Stimulated activated CD4-positive, alpha-beta T cell treated with anti-CD3 and anti-CD28 coated beads, Interleukin-2, amount 100 ng/mL, for 24 hours (primary cell): ENCODE measurements around the gene MRPL21.
"Not testable (repeated sequence)": the region's sequence is repeated elsewhere in the genome, so short reads cannot be mapped to it uniquely, and the experiment has no call there.

ENCODE experiments used
- DNase-seq, 2 donors: peaks; one replicate each; pipeline ENCODE4 v3.0.0-alpha.2; 2020

Gene MRPL21

GRCh38 chr11:68905421-68906360 is 2.1 kb upstream of the MRPL21 start:
- DNase-seq: no peak

DNA sequence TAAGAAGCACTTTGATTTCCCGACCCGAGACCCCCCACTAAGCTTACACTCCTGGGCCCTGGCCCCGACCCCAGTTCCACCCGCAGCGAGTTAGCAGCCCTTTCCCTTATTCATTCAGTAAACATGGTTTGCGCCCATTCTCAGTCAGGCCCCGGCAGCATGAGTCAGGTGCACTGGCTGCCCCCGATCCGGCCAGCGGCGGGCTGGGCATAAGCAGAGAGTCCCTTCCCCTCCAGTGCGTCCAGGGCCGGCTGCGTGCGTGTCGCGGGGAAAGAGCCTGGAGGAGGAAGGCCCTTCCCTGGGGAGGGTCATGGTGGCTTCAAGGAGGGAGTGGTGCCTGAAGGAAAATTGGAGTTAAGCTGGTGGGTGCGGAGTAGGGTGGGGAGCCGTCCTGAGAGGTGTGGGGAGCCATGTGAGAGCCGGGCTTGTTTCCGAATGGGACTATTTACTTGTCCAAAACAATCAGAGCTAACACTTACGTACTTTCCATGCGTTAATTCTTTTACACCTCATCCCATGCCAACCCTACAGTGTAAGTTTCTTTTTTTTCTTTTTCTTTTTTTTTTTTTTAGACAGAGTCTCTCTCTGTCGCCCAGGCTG is 716 bp upstream of the MRPL21 start:
- peak; percentile 37 to 41 for DNase-seq

DNA sequence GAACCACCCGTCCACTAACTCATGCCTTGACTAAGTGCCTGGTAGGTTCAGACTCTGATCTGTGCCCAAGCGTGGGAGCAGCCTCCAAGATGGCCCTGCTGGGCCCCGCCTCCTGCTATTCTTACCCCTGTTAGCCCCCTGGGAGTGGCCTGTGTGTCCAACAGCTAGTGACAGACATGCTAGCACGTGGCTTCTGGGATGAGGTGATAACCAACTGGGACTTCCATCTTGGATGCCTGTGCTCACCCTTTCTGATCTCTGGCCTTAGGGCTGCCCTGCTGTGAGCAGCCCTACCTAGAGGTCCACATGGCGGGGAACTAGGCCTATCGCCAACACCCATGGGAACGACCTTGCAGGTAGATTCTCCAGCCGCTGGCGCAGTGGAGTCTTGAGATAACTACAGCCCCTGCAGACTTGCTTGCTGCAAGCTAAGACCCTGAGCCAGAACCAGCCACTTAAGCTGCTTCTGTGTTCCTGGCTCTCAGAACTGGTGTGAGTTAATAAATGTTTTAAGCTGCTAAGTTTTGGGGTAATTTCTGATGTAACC is 2.7 kb downstream of the MRPL21 start:
- DNase-seq: no peak

DNA sequence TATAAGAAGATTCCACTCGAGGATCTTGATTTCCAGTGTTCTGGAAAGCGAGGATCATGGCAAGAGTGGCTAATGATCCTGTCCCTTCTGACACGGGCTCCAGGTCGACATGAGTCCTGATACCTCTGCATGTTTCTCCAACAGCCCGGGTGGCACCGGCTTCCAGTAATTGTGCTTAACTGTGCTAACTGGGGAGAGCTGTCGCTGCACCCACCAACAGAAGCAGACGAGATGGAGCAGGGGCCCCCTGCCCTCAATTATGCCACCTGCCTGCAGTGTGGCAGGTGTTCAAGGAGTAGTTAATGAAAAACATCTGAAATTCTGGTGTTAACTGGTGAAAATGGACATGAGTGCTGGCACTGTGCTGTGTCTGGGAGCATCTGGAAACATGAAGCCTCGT is 6.2 kb downstream of the MRPL21 start:
- no peak for DNase-seq

DNA sequence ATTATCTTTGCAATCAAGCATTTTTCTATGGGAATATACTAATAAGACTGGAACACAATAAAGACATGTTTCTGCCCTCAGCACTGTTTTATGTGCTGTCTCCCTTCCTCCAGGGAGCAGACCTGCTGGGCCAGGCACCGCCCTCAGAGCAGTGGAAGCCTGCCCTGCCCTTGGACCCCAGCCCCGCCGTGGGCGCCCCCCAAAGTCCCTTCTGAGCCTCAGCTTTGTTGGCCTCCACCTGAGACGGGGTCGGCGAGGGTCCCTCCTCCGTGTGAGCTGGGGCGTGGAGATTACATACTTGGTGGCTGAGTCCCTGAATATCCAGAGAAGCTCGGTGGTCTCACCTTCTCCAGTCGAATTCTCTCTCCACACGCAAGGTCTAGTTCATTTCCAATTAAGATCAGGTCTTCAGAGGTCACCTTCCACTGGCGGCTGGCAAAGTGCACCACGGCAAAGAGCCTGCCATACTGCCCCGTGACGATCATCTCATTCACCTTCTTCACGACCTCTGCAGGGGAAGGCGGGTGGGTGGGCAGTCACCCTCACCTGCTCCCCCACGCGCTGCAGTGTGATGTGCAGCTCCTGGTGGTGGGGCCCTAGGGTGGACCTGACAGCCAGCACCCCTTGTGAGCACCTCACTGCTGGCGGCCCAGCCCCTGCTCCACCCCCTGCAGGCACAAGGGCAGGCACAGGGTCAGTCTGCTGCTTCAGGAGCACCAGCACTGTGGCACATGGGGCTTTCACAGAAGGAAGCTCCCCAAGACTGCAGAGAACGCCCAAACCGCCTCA is 7.3 kb downstream of the MRPL21 start:
- DNase-seq: no peak

DNA sequence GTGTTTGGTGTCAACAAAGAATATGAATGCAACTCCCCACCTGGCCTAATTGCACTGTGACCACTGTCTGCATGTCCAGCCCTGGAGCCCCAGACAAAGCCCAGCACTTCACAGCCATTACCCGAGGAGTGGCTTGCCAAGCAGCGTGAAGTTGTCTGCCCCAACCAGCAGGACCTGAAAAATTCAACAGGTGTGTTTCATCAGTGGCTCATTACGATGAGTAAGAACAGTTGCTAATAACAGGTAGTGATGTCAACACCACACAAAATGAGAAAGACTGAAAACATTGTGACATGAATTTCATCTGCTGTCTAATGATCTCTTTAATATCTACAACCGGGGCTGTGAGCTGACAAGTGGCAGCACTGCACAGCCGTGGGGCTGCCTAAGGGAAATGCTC is 10.3 kb downstream of the MRPL21 start:
- DNase-seq: no peak

DNA sequence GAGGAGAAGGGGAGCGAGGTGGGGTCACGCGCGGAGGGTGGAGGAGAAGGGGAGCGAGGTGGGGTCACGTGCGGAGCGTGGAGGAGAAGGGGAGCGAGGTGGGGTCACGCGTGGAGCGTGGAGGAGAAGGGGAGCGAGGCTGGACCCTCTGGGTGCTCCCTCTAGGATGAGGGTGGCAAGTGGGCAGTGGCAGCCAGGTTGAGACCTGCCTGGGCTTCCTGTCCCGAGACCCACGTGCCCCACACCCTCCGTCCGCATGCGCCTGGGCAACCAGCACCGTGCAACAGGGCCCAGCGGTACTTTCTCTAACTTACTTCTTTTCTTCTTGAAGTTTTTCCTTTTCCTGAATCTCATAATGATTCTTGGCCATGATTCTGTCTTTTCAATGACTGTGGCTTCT is 11.1 kb downstream of the MRPL21 start:
- DNase-seq: no peak

DNA sequence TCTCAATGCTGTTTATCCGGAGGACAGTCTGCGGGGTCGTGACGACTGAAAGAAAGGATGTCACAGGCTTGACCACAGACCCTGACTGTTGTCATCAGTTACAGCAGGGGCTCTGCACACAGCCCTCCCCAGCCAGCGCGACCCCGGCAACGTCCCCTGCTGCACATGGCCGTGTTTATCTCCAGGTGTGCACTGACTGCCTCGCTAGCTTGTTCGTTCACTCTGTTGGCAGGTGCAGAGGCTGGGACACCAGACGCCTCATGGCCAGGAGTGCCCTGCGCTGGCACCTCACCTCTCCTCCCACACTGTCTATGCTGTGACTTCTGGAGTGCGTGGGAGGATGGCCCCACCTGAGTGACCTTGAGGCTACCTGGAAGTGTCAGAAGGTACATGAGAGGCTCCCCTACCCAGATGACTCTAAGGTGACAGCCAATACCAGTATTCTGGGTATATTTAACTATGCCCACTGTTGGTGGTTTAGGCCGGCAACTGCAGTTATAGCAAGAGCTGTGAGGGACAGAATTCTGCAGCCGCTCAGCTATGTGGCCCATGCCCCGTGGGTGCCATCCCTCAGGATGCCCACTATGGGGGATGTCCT is 12.2 kb downstream of the MRPL21 start:
- no peak for DNase-seq

DNA sequence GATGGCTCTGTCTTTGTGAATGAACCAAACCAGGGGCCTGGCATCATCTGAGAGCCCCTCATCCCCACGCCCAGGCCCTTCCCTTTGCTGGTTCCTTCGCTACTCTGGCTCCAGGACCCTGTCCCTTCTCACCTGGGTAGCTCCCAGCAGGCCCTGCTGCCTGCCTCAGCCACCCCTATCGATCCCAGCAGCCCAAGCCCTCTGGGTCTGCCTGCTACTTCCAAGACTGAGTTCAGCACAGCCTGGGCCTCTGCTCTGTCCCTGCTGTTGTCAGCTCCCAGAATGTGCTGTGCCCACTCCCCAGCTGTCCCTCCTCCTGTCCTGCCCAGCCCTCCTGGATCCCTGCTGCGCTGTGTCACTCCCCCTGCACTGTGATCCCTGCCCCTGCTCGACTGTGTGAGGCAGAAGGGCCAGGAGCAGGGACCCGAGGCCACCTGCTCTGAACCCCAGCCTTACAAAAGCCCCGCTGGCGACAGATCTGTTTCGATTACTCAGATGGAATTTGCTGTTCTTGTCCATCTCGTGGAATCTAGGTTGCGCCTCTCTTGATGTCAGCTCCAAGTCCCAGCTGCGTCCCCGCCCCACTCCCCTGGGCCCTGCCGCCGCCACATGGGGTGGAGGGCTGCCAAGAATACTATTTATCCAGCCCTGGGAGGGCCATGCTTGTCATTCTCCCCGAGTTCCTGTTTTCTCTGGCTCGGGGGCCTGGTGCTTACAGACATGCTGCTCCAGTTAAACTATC is 13.0 kb downstream of the MRPL21 start:
- no peak for DNase-seq

GRCh38 chr11:68889948-68890446 is 13.6 kb downstream of the MRPL21 start:
- peak in 1 of 2 donors; percentile 12 for DNase-seq

DNA sequence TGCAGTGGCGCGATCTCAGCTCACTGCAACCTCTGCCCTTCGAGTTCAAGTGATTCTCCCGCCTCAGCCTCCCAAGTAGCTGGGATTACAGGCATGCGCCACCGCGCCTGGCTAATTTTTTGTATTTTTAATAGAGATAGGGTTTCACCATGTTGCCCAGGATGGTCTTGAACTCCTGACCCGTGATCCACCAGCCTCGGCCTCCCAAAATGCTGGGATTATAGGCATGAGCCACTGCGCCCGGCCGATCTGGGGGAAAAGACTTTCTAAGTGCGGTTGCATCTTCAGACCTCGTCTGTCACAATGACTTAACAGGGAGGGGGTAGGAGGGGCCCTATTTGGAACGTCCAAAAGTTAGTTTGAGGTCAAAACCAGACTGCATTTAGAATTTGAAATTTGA is 18.8 kb downstream of the MRPL21 start:
- DNase-seq: not testable (repeated sequence)

DNA sequence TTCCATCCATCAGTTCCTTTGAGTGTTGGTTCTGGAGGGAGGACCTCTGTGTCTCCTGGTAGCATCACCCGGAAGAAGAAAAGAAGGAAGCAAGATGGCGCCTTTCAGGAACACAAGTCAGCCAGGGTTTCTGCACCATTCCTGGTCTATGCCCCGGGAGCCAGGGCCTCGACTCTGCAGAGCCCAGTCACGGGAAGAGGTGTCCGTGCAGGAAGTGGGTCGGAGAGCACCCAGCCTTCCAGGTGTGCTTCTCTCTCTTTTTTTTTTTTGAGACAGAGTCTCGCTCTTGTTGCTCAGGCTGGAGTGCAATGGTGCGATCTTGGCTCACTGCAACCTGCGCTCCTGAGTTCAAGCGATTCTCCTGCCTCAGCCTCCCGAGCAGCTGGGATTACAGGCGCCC is 21.2 kb downstream of the MRPL21 start:
- no peak for DNase-seq

GRCh38 chr11:68881320-68881719 is 22.3 kb downstream of the MRPL21 start:
- DNase-seq: no peak

DNA sequence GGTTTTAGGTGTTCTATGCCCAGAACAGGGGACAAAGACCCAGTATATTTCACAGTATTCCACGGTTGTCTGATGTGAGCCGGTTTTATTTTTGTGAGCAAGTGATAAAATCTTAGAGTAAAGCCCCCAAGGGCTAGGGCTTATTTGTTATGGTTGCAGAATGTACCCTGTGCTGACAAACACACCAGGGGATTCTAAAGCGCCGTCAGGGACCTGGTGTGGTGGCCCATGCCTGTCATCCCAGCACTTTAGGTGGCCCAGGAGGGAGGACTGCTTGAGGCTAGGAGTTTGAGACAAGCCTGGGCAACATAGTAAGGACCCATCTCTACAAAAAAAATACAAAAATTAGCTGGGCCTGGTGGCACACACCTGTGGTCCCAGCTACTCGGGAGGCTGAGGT is 22.8 kb downstream of the MRPL21 start:
- DNase-seq: no peak

- no peak for DNase-seq
Measured at GRCh38 chr11:68878022-68878421, 25.6 kb downstream of the MRPL21 start.

GRCh38 chr11:68872216-68873003 is 31.2 kb downstream of the MRPL21 start:
- no peak for DNase-seq

DNA sequence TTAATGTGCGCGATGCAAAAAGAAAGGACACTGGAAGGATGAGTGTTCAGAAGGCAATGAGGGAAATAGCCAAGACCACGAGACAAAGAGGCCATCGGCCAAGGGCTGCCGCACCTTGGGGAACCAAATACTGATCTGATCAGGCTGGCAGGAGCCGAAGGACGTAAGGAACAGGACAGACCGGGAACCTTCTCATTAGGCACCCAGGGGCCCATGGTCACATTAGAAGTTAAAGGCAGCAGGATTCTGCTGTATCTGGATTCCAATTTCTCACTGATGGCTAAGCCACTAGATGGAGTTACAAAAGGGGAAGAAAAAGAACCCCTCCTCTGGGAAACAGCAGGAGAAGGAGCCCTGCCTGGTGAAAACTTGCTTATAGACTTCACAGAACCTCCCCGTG is 33.2 kb downstream of the MRPL21 start:
- no peak for DNase-seq

GRCh38 chr11:68868221-68868835 is 35.3 kb downstream of the MRPL21 start:
- DNase-seq: no peak

- no peak for DNase-seq
Measured at GRCh38 chr11:68867066-68867465, 36.6 kb downstream of the MRPL21 start.

DNA sequence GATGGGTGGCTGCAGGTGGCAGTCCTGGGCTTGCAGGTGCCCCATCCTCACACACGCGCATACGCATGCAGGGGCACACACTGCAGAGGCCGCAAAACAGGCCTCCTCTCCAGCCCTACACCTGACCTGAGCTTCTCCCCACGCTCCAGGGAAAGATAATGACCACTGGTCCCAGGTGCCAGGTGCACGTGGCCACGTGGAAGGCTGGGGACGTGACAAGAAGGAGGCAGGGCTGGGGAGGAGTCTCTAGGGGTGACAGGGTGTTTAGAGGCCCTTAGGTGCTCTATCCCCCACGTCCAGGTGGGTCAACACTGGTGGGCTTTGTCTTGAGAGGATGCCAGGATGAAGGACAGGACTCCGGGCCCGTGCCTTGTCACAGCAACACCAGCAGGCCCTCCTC is 38.4 kb downstream of the MRPL21 start:
- no peak for DNase-seq
